Panc1 (cell line): ENCODE measurements around the gene IPO13.

Experiments used
- CTCF ChIP-seq: fragments of 450-650 bp; IDR thresholded peaks from 2 replicates; pipeline ENCODE4 v1.5.1; 2017; ENCODE audit warnings: mild to moderate bottlenecking
- POLR2AphosphoS5 ChIP-seq: IDR thresholded peaks from 2 replicates; pipeline ENCODE4 v1.6.1; 2012; ENCODE audit warnings: mild to moderate bottlenecking, low read depth, low read length, moderate library complexity
- REST ChIP-seq, 2 experiments: IDR thresholded peaks; 2 replicates each; pipeline ENCODE4 v1.6.1; 2011 to 2012; ENCODE audit warnings: low read depth in 2 of 2, control low read depth in 1 of 2, low read length in 1 of 2, mild to moderate bottlenecking in 1 of 2, moderate library complexity in 1 of 2; ENCODE audit not compliant: insufficient read depth in 1 of 2
- TCF7L2 ChIP-seq: IDR thresholded peaks from 2 replicates; pipeline ENCODE4 v1.6.1; 2011; ENCODE audit warnings: mild to moderate bottlenecking, low read depth, low read length, inconsistent platforms

GRCh38 chr1:43982241-43982640 is 35.5 kb downstream of the IPO13 start:
- TF ChIP-seq POLR2AphosphoS5 (no peak), CTCF (no peak), REST (IDR thresholded peaks at IDR 0.05; ENCODE audit: insufficient read depth in 1 of 2, low read depth in 2 of 2, low read length in 1 of 2) (no peak), TCF7L2 (no peak)
